Small intestine (tissue), 16 donors: Measurements from ENCODE around the gene AGAP2. TPM values are rescaled to one million over a fixed set of nuclear protein-coding genes. Genes with fewer than 3 reads are reported as not detected.
A peak's percentile ranks its signal among the peaks of the same experiment; 100 is the strongest.

Source experiments
- DNase-seq, 2 donors: peaks; one replicate each; pipeline versions ENCODE4 v3.0.0 to v3.0.0-alpha.2; 2013
- FAIRE-seq: peaks from 2 replicates; lab custom pipeline; 2012; peaks lifted over from hg19 to GRCh38; lab: Jason Lieb, UNC
- H3K27ac ChIP-seq, 3 donors: one replicate each; pipeline ENCODE4 v1.5.1; 2013; ENCODE audit warnings: low read length in 2 of 3, mild to moderate bottlenecking in 2 of 3, control low read depth in 1 of 3, inconsistent platforms in 1 of 3, low read depth in 1 of 3, moderate library complexity in 1 of 3
- H3K27me3 ChIP-seq, 3 donors: one replicate each; pipeline ENCODE4 v1.6.1; 2013; ENCODE audit warnings: low read length in 3 of 3, inconsistent platforms in 1 of 3; ENCODE audit not compliant: control insufficient read depth in 3 of 3, insufficient read depth in 3 of 3
- H3K36me3 ChIP-seq, 3 donors: one replicate each; pipeline ENCODE4 v1.6.1; 2013; ENCODE audit warnings: low read length in 3 of 3, inconsistent platforms in 1 of 3, low read depth in 1 of 3, mild to moderate bottlenecking in 1 of 3, moderate library complexity in 1 of 3; ENCODE audit not compliant: control insufficient read depth in 3 of 3, insufficient read depth in 2 of 3
- H3K4me1 ChIP-seq, 3 donors: one replicate each; pipeline ENCODE4 v1.6.1; 2013; ENCODE audit warnings: low read length in 2 of 3, inconsistent platforms in 1 of 3, low read depth in 1 of 3, mild to moderate bottlenecking in 1 of 3, moderate library complexity in 1 of 3; ENCODE audit not compliant: control insufficient read depth in 3 of 3, insufficient read depth in 2 of 3
- H3K4me3 ChIP-seq, 3 donors: one replicate each; pipeline ENCODE4 v1.5.1; 2013; ENCODE audit warnings: low read length in 3 of 3, control low read depth in 1 of 3, inconsistent platforms in 1 of 3, low read depth in 1 of 3, mild to moderate bottlenecking in 1 of 3, moderate library complexity in 1 of 3
- H3K9me3 ChIP-seq, 2 donors: one replicate each; pipeline ENCODE4 v1.6.1; 2013; ENCODE audit warnings: low read depth in 1 of 2, low read length in 1 of 2; ENCODE audit not compliant: control insufficient read depth in 2 of 2, insufficient read depth in 1 of 2
- WGBS, 3 donors: extraction: QIAGEN DNeasy Blood & Tissue Kit; methylation state at CpG; one replicate each; pipeline ENCODE4 v1.1.7; 2013; 5-methylcytosine and 5-hydroxymethylcytosine counted together
- long read RNA-seq, 10 donors: transcript quantifications; one replicate each; lab custom pipeline, GENCODE V29; 2026
- polyA plus RNA-seq, 4 donors: library from polyadenylated mRNA; stranded (reverse) in 3 of 4; unstranded in 1 of 4; fragments of 200-250 nt in 3 of 4; fragments of 120-200 nt in 1 of 4; gene quantifications; one replicate each; pipeline versions ENCODE4 v1.2.1 to v1.2.3, GENCODE V29; 2013
- donor health status: healthy with polysubstance abuse.
- donor health status: control.
- donor health status: control.
- donor health status: Bipolar disorder and iron deficiency.
- donor health status: healthy.

AGAP2 gene
- 1 to 10 TPM in 2 of 4 donors, under 1 TPM in 2; 0.67 to 1.8 (median 0.92) TPM for polyA plus RNA-seq
- long read RNA-seq, donor 1, partial matches to known transcripts = 115 of 120 reads
- long read RNA-seq, donor 1, other reads (novel, unspliced or antisense) = 5 of 120 reads
- long read RNA-seq, donor 2 = 0 reads
- long read RNA-seq, donor 3 = 0 reads
- long read RNA-seq, donor 4 = 0 reads
- long read RNA-seq, donor 5 = 0 reads
- long read RNA-seq, donor 6 = 0 reads
- long read RNA-seq, donor 7 = 0 reads
- long read RNA-seq, donor 8 = 0 reads
- long read RNA-seq, donor 9 = 0 reads
- long read RNA-seq, donor 10, partial matches to known transcripts = 20 of 20 reads
- long read RNA-seq, donor 10, other reads (novel, unspliced or antisense) = 0 of 20 reads

- DNase-seq = no peak
- no peak for FAIRE-seq
- Histone ChIP-seq H3K27ac (no peak within 1 kb of the TSS), H3K9me3 (peaks cover 0 to 6% of the 10 kb centered on the region in 2 donors), H3K27me3 (peaks cover 3 to 86% (median 8%) of the 10 kb centered on the region in 3 donors), H3K4me3 (peak within 1 kb of the TSS in 2 of 3 donors; percentile 13), H3K4me1 (no peaks in the 10 kb centered on the region), H3K36me3 (no peaks in the 10 kb centered on the region)
- 11 to 29% (median 23%) methylated on average over 24 to 36 of the region's 36 CpGs for WGBS, 3 donors
Observed at GRCh38 chr12:57738661-57739237, at the start of gene AGAP2. Gene AGAP2, minus strand, starts transcription at chr12:57738742. Its CDS starts 496 bp downstream, at chr12:57738246.

- FAIRE-seq (no peak), DNase-seq (no peak)
- WGBS, 3 donors = 88 to 94% (median 93%) methylated on average over 11 of the region's 11 CpGs
- Histone ChIP-seq H3K4me3 (no peak overlapping the region), H3K4me1 (peaks cover 0 to 7% (median 2%) of the 10 kb centered on the region in 3 donors), H3K9me3 (no peaks in the 10 kb centered on the region), H3K27me3 (no peaks in the 10 kb centered on the region), H3K36me3 (peaks cover 5 to 30% (median 9%) of the 10 kb centered on the region in 3 donors), H3K27ac (no peak overlapping the region)
Observed at GRCh38 chr12:57783861-57784260, 45.3 kb upstream of the AGAP2 start.

- Histone ChIP-seq H3K27me3 (no peaks in the 10 kb centered on the region), H3K9me3 (no peaks in the 10 kb centered on the region), H3K27ac (no peak overlapping the region), H3K36me3 (peaks cover 5 to 27% (median 9%) of the 10 kb centered on the region in 3 donors), H3K4me3 (peak overlapping the region; percentile 64 to 99 (median 67)), H3K4me1 (peaks cover 0 to 7% (median 2%) of the 10 kb centered on the region in 3 donors)
- FAIRE-seq (no peak), DNase-seq (no peak)
- 79 to 84% (median 81%) methylated on average over 12 of the region's 12 CpGs for WGBS, 3 donors
Observed at GRCh38 chr12:57783466-57783801, 44.9 kb upstream of the AGAP2 start.

- DNase-seq (peak; percentile 94 to 98), FAIRE-seq (no peak)
- Histone ChIP-seq H3K4me1 (peaks cover 0 to 7% (median 2%) of the 10 kb centered on the region in 3 donors), H3K27me3 (no peaks in the 10 kb centered on the region), H3K4me3 (peak within 1 kb of the TSS; percentile 64 to 99 (median 67)), H3K9me3 (no peaks in the 10 kb centered on the region), H3K36me3 (peaks cover 5 to 23% (median 9%) of the 10 kb centered on the region in 3 donors), H3K27ac (peak within 1 kb of the TSS in 2 of 3 donors; percentile 69)
- WGBS, 3 donors = 0 to 1% (median 0%) methylated on average over 42 to 45 of the region's 45 CpGs
Observed at GRCh38 chr12:57782608-57783465, 44.3 kb upstream of the AGAP2 start, which contains the start of gene TSFM. Gene TSFM, plus strand, starts transcription at chr12:57782787. Its CDS starts 15 bp downstream, at chr12:57782802.

- WGBS, 3 donors = 8 to 21% (median 13%) methylated on average over 4 of the region's 4 CpGs
- no peaks in the 10 kb centered on the region for H3K9me3 ChIP-seq
- no peaks in the 10 kb centered on the region for H3K27me3 ChIP-seq
- FAIRE-seq (no peak), DNase-seq (no peak)
- H3K4me1 ChIP-seq = peaks cover 0 to 7% (median 2%) of the 10 kb centered on the region in 3 donors
- H3K27ac ChIP-seq = no peak overlapping the region
- peaks cover 5 to 23% (median 7%) of the 10 kb centered on the region in 3 donors for H3K36me3 ChIP-seq
- peak overlapping the region in 1 of 3 donors; percentile 99 for H3K4me3 ChIP-seq
Observed at GRCh38 chr12:57782243-57782607, 43.7 kb upstream of the AGAP2 start.

GRCh38 chr12:57781801-57782200 is 43.3 kb upstream of the AGAP2 start:
- 72 to 86% (median 72%) methylated on average over 2 of the region's 2 CpGs for WGBS, 3 donors
- no peaks in the 10 kb centered on the region for H3K9me3 ChIP-seq
- no peak overlapping the region for H3K27ac ChIP-seq
- H3K4me3 ChIP-seq = no peak overlapping the region
- H3K4me1 ChIP-seq = peaks cover 0 to 7% (median 2%) of the 10 kb centered on the region in 3 donors
- DNase-seq = no peak
- FAIRE-seq = no peak
- peaks cover 3 to 23% (median 3%) of the 10 kb centered on the region in 3 donors for H3K36me3 ChIP-seq
- H3K27me3 ChIP-seq = no peaks in the 10 kb centered on the region

GRCh38 chr12:57781244-57781643 is 42.7 kb upstream of the AGAP2 start:
- no peak for DNase-seq
- H3K27ac ChIP-seq = no peak overlapping the region
- H3K27me3 ChIP-seq = no peaks in the 10 kb centered on the region
- 90 to 95% (median 92%) methylated on average over 3 of the region's 3 CpGs for WGBS, 3 donors
- H3K36me3 ChIP-seq = peaks cover 1 to 23% (median 3%) of the 10 kb centered on the region in 3 donors
- no peak for FAIRE-seq
- no peaks in the 10 kb centered on the region for H3K9me3 ChIP-seq
- peaks cover 0 to 7% (median 2%) of the 10 kb centered on the region in 3 donors for H3K4me1 ChIP-seq
- H3K4me3 ChIP-seq = no peak overlapping the region
